Astrocyte (in vitro differentiated cells and primary cell): Measurements from ENCODE around the gene SPON1. TPM values are rescaled to one million over a fixed set of nuclear protein-coding genes. Genes with fewer than 3 reads are reported as not detected.

Experiments used
- DNase-seq: peaks from one replicate; pipeline ENCODE4 v3.0.0-alpha.2; 2010; ENCODE audit warnings: low read depth
- FAIRE-seq: peaks from 2 replicates; lab custom pipeline; 2011; peaks lifted over from hg19 to GRCh38; lab: Jason Lieb, UNC
- H2AFZ ChIP-seq: 2 replicates; pipeline ENCODE4 v1.6.0; 2012; ENCODE audit warnings: low read depth, low read length, inconsistent platforms
- H3K27ac ChIP-seq: 2 replicates; pipeline ENCODE4 v1.5.1; 2011; ENCODE audit warnings: low read depth, low read length, inconsistent platforms
- H3K27me3 ChIP-seq: 2 replicates; pipeline ENCODE4 v1.6.0; 2011; ENCODE audit warnings: low read length, inconsistent platforms; ENCODE audit not compliant: insufficient read depth
- H3K36me3 ChIP-seq: 2 replicates; pipeline ENCODE4 v1.5.1; 2011; ENCODE audit warnings: low read length, inconsistent platforms; ENCODE audit not compliant: insufficient read depth
- H3K4me1 ChIP-seq: 2 replicates; pipeline ENCODE4 v1.5.1; 2011; ENCODE audit warnings: low read length, inconsistent platforms; ENCODE audit not compliant: insufficient read depth
- H3K4me2 ChIP-seq: 2 replicates; pipeline ENCODE4 v1.6.0; 2012; ENCODE audit warnings: low read length, inconsistent platforms
- H3K4me3 ChIP-seq: 2 replicates; pipeline ENCODE4 v1.5.1; 2011; ENCODE audit warnings: low read depth, mild to moderate bottlenecking, low read length, inconsistent platforms; ENCODE audit not compliant: insufficient read depth
- H3K79me2 ChIP-seq: 2 replicates; pipeline ENCODE4 v1.6.0; 2012; ENCODE audit warnings: mild to moderate bottlenecking, low read length, inconsistent platforms; ENCODE audit not compliant: insufficient read depth
- H3K9ac ChIP-seq: 2 replicates; pipeline ENCODE4 v1.6.0; 2012; ENCODE audit warnings: mild to moderate bottlenecking, low read length, inconsistent platforms
- H3K9me3 ChIP-seq: 2 replicates; pipeline ENCODE4 v1.5.1; 2012; ENCODE audit warnings: low read depth, mild to moderate bottlenecking, low read length, inconsistent platforms; ENCODE audit not compliant: insufficient read depth
- H4K20me1 ChIP-seq: 2 replicates; pipeline ENCODE4 v1.6.0; 2012; ENCODE audit warnings: low read length, inconsistent platforms; ENCODE audit not compliant: insufficient read depth
- H3K27ac Mint-ChIP-seq: one replicate; pipeline ENCODE4 v1.8.0; 2021; ENCODE audit warnings: mild to moderate bottlenecking, mixed read lengths; ENCODE audit not compliant: unreplicated experiment
- H3K27me3 Mint-ChIP-seq: one replicate; pipeline ENCODE4 v1.8.0; 2021; ENCODE audit warnings: low read depth, mixed read lengths; ENCODE audit not compliant: unreplicated experiment
- H3K36me3 Mint-ChIP-seq: one replicate; pipeline ENCODE4 v1.8.0; 2021; ENCODE audit warnings: low read depth, mixed read lengths; ENCODE audit not compliant: unreplicated experiment
- H3K4me1 Mint-ChIP-seq: one replicate; pipeline ENCODE4 v1.8.0; 2021; ENCODE audit warnings: low read depth, mixed read lengths; ENCODE audit not compliant: unreplicated experiment
- H3K4me3 Mint-ChIP-seq: one replicate; pipeline ENCODE4 v1.8.0; 2021; ENCODE audit warnings: mild to moderate bottlenecking, moderate library complexity, mixed read lengths; ENCODE audit not compliant: unreplicated experiment
- H3K9me3 Mint-ChIP-seq: one replicate; pipeline ENCODE4 v1.8.0; 2021; ENCODE audit warnings: mild to moderate bottlenecking, mixed read lengths; ENCODE audit not compliant: unreplicated experiment
- EZH2 ChIP-seq: IDR thresholded peaks from 2 replicates; pipeline ENCODE4 v1.6.1; 2012; ENCODE audit warnings: mild to moderate bottlenecking, low read length, inconsistent platforms; ENCODE audit not compliant: insufficient read depth
- total RNA-seq: library from RNA; stranded (reverse); gene quantifications from 2 replicates; pipeline ENCODE4 v1.2.1, GENCODE V29; 2021
- TF ChIP-seq, protein P1 (sequence below): IDR thresholded peaks from 2 replicates; pipeline ENCODE4 v1.5.1; 2011; ENCODE audit warnings: low read depth, mild to moderate bottlenecking, inconsistent platforms, low read length, moderate library complexity; ENCODE audit not compliant: insufficient read depth

SPON1 gene
- total RNA-seq, 1 donor from 2014 or later: 2.0 TPM

DNA sequence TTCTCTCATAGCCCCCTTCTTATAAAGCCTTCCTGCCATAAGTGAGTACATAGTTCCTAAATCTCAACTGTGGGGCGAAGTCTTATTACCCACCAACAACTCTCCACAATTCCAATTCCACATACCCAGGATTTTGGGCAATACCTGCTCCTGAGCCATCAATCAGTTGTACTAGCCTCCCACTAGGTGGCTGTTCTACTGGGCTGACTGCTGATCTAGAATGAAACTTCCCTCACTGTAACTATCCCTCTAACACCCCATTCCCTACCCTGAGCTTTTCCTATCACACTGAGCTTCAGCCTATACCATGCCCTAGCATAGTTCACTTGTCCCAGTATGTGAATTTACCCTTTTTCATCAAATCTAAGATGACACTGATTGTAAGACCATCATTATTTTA is 344.0 kb downstream of the SPON1 start:
- H3K79me2 ChIP-seq: peaks cover 95% of the 10 kb centered on the region
- no peak overlapping the region for H2AFZ ChIP-seq
- no peaks in the 10 kb centered on the region for H3K36me3 Mint-ChIP-seq
- DNase-seq (no peak), FAIRE-seq (no peak)
- H3K9ac ChIP-seq: no peak overlapping the region
- H3K36me3 ChIP-seq: no peaks in the 10 kb centered on the region
- no peak overlapping the region for H3K4me2 ChIP-seq
- no peaks in the 10 kb centered on the region for H3K27me3 ChIP-seq
- peaks cover 10% of the 10 kb centered on the region for H3K4me1 ChIP-seq
- H3K4me1 Mint-ChIP-seq: peaks cover 33% of the 10 kb centered on the region
- H4K20me1 ChIP-seq: peaks cover 78% of the 10 kb centered on the region
- H3K27ac ChIP-seq: no peak overlapping the region
- no peaks in the 10 kb centered on the region for H3K27me3 Mint-ChIP-seq
- no peaks in the 10 kb centered on the region for H3K9me3 Mint-ChIP-seq
- no peak overlapping the region for H3K4me3 Mint-ChIP-seq
- H3K4me3 ChIP-seq: no peak overlapping the region
- TF ChIP-seq EZH2: no peak
- TF ChIP-seq, protein P1, sequence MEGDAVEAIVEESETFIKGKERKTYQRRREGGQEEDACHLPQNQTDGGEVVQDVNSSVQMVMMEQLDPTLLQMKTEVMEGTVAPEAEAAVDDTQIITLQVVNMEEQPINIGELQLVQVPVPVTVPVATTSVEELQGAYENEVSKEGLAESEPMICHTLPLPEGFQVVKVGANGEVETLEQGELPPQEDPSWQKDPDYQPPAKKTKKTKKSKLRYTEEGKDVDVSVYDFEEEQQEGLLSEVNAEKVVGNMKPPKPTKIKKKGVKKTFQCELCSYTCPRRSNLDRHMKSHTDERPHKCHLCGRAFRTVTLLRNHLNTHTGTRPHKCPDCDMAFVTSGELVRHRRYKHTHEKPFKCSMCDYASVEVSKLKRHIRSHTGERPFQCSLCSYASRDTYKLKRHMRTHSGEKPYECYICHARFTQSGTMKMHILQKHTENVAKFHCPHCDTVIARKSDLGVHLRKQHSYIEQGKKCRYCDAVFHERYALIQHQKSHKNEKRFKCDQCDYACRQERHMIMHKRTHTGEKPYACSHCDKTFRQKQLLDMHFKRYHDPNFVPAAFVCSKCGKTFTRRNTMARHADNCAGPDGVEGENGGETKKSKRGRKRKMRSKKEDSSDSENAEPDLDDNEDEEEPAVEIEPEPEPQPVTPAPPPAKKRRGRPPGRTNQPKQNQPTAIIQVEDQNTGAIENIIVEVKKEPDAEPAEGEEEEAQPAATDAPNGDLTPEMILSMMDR: no peak
- H3K27ac Mint-ChIP-seq: peak overlapping the region; percentile 35
- H3K9me3 ChIP-seq: no peaks in the 10 kb centered on the region

DNA sequence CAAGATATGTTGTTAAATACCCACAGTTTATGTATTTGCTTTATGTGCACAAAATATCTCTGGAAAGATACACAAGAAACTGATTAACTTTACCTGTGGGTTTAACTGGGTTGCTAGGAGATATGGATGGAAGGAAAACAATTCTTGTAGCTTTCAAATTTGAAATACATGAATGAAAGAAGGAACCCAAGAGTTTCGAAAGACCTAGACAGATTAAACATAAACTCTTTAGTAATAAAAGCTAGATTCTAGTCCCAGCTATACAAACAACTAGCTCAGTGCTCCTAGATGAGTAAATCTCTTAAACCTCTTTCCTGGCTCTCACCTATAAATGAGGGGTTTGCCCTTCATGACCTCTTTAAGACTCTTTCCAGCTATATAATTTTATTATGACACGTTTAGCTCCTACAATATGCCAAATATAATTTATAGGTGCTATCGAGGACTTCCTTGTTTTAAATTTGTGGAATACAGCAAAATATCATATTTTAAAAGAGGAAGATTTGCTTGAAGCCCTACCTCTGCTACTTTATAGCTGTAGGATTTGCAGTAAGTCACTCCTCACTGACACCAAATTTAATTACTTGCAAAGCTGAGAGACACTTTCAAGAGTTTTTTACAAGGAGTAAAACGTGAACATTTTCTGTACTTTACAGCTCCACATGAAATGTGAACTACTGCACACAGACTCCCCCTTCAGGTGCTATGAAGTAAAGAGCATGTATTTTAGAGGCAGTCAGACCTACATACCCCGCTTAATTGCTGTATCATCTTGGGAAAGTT is 345.8 kb downstream of the SPON1 start:
- Mint-ChIP-seq H3K9me3 (no peaks in the 10 kb centered on the region), H3K4me1 (peaks cover 37% of the 10 kb centered on the region), H3K36me3 (no peaks in the 10 kb centered on the region), H3K27me3 (no peaks in the 10 kb centered on the region), H3K4me3 (no peak overlapping the region), H3K27ac (peak overlapping the region; percentile 29)
- no peak overlapping the region for H3K9ac ChIP-seq
- H3K9me3 ChIP-seq: no peaks in the 10 kb centered on the region
- H4K20me1 ChIP-seq: peaks cover 80% of the 10 kb centered on the region
- DNase-seq: peak; percentile 36
- H2AFZ ChIP-seq: no peak overlapping the region
- no peak overlapping the region for H3K4me3 ChIP-seq
- H3K36me3 ChIP-seq: no peaks in the 10 kb centered on the region
- peaks cover 95% of the 10 kb centered on the region for H3K79me2 ChIP-seq
- H3K27ac ChIP-seq: no peak overlapping the region
- H3K4me2 ChIP-seq: no peak overlapping the region
- peaks cover 18% of the 10 kb centered on the region for H3K4me1 ChIP-seq
- peak; percentile 13 for FAIRE-seq
- no peak for TF ChIP-seq EZH2
- TF ChIP-seq, protein P1: peak; percentile 72
- H3K27me3 ChIP-seq: no peaks in the 10 kb centered on the region

DNA sequence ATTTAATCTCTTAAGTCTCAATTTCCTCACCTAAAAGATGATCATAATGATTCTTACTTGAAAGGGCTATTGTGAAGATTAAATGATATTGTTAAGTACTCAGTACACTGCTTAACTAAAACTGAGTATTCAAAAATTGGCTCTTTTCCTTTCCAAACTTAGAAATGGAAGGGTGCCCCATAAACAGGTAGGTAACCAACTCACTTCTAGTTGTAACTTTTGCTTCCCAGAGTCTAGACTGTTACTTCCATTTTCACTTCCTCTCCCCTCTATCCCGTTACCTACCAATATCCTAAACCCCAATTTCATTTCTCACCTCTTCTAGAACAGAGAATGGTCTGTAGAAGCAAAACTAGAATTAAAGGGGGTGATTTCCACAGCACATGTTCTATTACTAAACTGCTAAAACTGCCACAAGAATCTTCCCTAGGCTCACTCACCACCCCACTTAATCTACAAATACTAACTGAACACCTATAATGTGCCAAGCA is 346.4 kb downstream of the SPON1 start:
- DNase-seq (no peak), FAIRE-seq (no peak)
- Mint-ChIP-seq H3K27me3 (no peaks in the 10 kb centered on the region), H3K36me3 (no peaks in the 10 kb centered on the region), H3K4me3 (no peak overlapping the region), H3K4me1 (peaks cover 36% of the 10 kb centered on the region), H3K9me3 (no peaks in the 10 kb centered on the region), H3K27ac (no peak overlapping the region)
- Histone ChIP-seq H4K20me1 (peaks cover 80% of the 10 kb centered on the region), H3K27ac (no peak overlapping the region), H2AFZ (no peak overlapping the region), H3K4me1 (peaks cover 22% of the 10 kb centered on the region), H3K36me3 (no peaks in the 10 kb centered on the region), H3K9ac (no peak overlapping the region), H3K4me3 (no peak overlapping the region), H3K9me3 (no peaks in the 10 kb centered on the region), H3K27me3 (no peaks in the 10 kb centered on the region), H3K4me2 (no peak overlapping the region), H3K79me2 (peaks cover 95% of the 10 kb centered on the region)
- TF ChIP-seq EZH2: no peak
- TF ChIP-seq, protein P1: no peak
